NCI-H774 (cell line): Measurements from ENCODE around the gene TRIM23.

ENCODE experiments used
- DNase-seq: peaks from one replicate; lab custom pipeline; 2025; lab: John Stamatoyannopoulos, UW

The TRIM23 gene

DNA sequence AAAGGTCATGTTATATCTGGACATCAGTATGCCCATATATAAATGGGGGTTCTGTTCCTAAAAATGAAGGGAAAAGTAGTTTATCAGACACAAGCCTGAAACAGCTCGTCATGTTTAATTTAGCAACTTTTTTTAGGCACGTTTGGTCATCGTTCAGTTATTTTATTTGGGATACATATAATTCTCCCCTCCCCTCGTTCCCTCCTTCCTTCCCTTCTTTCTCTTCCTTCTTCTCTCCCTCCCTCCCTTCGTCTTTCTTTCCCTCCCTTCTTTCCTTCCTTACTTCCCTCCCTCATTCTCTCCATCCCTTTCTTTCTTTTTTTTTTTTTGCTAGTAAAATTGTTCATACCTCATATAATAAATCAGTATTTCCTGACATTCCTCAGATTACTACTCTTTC is 57.6 kb downstream of the TRIM23 start:
- DNase-seq = no peak

- no peak for DNase-seq
These were observed 60.4 kb downstream of the TRIM23 start for GRCh38 chr5:65563777-65564176.

DNA sequence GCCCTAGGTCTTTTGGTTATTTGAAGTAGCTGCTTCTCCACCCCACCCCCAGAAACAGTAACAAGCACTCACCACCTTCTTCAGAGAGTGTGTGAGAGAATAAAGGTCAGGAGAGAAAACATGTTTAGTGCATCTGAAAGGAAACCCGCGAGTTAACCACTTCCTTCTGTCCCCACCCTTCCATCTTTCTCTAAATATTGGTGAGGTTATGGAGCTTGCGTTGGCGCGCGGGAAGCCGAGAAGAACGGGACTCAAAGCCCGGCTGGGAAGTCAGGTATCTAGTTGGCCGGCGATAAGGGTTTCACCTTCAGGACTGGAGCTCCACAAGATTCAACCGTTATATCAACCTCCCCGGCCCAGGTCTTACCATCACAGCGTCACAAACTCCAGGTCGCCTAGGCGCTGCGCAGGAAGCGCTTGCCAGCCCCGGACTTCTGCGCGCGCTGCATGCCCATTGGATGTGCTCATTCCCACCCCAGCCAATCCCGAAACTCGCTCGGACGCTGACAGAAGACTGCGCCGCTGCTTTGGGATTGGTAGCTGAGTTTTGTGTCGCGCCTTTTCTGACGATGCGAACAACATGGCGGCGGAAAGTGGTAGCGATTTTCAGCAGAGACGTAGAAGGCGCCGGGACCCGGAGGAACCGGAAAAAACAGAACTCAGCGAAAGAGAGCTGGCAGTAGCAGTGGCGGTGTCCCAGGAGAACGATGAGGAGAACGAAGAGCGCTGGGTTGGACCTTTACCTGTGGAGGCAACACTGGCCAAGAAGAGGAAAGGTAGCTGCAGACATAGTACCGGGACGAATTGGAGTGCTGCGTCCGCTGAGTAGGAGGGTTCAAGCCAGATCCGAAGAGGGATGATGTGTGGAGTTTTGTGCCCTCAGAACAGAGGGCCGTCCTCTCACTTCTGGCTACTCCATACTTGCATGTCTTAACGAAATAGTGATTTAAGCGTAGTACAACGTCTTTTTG is 61.1 kb downstream of the TRIM23 start, which contains the start of the genes CENPK and PPWD1:
Gene CENPK (minus strand): TSS at position 438 of the 971 bp plus-strand sequence. CDS start 8,261 bp downstream, outside the sequence.
Gene PPWD1 (plus strand): TSS at position 566 of the 971 bp plus-strand sequence. CDS start 15 bp downstream, at position 581.
- DNase-seq = peak; percentile 95

DNA sequence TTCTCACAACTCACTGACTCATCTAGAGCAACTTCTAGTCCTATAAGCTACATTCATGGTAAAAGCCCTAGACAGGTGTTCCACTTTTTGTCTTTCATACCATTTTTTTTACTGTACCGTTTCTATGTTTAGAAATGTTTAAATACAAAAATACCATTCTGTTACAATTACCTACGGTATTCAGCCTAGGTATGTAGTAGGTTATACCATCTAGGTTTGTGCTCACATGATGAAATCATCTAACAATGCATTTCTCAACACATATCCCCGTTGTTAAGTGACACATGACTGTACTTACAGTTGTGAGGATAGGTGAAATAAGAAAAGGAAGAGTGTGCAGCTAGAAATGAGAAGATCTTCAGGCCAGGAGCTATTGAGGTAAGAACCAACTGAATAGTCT is 67.4 kb downstream of the TRIM23 start:
- no peak for DNase-seq

DNA sequence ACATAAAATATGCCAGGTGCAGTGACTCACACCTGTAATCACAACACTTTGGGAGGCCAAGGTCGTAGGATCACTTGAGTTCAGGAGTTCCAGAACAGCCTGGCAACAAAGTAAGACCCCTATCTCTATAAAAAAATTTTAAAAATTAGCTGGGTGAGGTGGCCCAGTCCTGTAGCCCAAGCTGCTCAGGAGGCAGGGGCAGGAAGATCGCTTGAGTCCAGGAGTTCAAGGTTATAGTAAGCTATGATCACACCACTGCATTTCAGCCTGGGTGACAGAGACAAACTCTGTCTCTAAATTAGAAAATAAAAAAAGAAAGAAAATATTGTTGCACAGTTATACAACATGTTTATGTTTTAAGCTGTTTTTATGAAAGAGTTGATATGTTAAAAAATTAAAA is 68.0 kb downstream of the TRIM23 start:
- DNase-seq = no peak

GRCh38 chr5:65555287-65555686 is 68.8 kb downstream of the TRIM23 start:
- DNase-seq = no peak

- DNase-seq = no peak
These were observed 70.2 kb downstream of the TRIM23 start for GRCh38 chr5:65553941-65554340.

DNA sequence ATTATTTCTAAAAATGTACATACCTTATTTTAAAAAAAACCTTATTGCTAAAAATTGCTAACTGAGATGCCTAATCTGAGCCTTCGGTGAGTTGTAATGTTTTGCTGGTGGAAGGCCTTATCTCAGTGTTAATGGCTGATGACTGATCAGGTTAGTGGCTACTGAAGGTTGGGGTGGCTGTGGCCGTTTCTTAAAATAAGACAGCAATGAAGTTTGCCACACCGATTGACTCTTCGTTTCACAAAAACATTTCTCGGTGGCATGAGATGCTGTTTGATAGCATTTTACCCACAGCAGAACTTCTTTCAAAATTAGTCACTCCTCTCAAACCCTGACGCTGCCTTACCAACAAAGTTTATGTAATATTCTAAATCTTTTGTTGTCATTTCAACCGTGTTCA is 75.9 kb downstream of the TRIM23 start:
- no peak for DNase-seq

GRCh38 chr5:65546141-65546540 is 78.0 kb downstream of the TRIM23 start:
- DNase-seq = no peak

GRCh38 chr5:65544473-65544872 is 79.7 kb downstream of the TRIM23 start:
- DNase-seq = no peak

DNA sequence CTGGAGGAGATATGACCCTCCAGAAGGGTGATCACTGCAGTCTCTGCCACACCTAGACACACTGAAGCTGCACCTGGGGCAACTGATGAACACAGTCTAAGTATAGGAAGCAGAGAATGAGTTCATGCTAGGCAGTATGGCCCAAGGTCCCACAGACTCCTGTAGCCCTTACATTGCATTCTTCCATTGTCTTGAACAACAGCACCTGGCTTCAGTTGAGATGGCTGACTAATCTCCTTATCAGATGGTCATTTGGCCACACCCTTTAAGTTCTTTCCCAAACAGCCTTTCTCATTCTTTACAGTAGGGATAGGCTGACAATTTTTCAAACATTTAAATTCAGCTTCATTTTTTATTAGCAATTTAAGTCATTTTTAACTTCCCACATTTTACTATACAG is 84.3 kb downstream of the TRIM23 start:
- no peak for DNase-seq
